Psoas muscle (tissue), 8 donors: ENCODE results near the gene NSMCE3. TPM values are rescaled to one million over a fixed set of nuclear protein-coding genes. Genes with fewer than 3 reads are reported as not detected.

ENCODE experiments used
- ATAC-seq, 4 donors: fragments of 200-7000 bp; cut with Tn5 transposase; one replicate each; pipeline ENCODE4 v1.9.1; 2020; ENCODE audit warnings: moderate library complexity in 3 of 4, mild to moderate bottlenecking in 2 of 4
- DNase-seq, 2 donors: peaks; one replicate each; pipeline ENCODE4 v3.0.0-alpha.2; 2020
- H3K27ac ChIP-seq: fragments of 200-600 bp; one replicate; pipeline ENCODE4 v1.8.0; 2022
- H3K27me3 ChIP-seq, 3 donors: fragments of 200-600 bp in 1 of 3; one replicate each; pipeline versions ENCODE4 v1.6.1 to v1.8.0; 2013 to 2022; ENCODE audit warnings: low read length in 2 of 3, mild to moderate bottlenecking in 2 of 3, moderate library complexity in 1 of 3; ENCODE audit not compliant: insufficient read depth in 3 of 3
- H3K36me3 ChIP-seq, 2 donors: fragments of 200-600 bp in 1 of 2; one replicate each; pipeline versions ENCODE4 v1.6.1 to v1.8.0; 2013 to 2022; ENCODE audit warnings: low read depth in 1 of 2, mild to moderate bottlenecking in 1 of 2, moderate library complexity in 1 of 2; ENCODE audit not compliant: insufficient read depth in 1 of 2
- H3K4me1 ChIP-seq: fragments of 200-600 bp; one replicate; pipeline ENCODE4 v1.8.0; 2022
- H3K4me3 ChIP-seq: fragments of 200-600 bp; one replicate; pipeline ENCODE4 v1.8.0; 2022; ENCODE audit warnings: mild to moderate bottlenecking
- H3K9me3 ChIP-seq: fragments of 200-600 bp; one replicate; pipeline ENCODE4 v1.8.0; 2022
- WGBS, 3 donors: extraction: QIAGEN DNeasy Blood & Tissue Kit; methylation state at CpG; one replicate each; pipeline versions ENCODE4 v1.1.6 to v1.1.7; 2013; 5-methylcytosine and 5-hydroxymethylcytosine counted together
- intact Hi-C, 2 donors: fragments of 100-400 bp; cut with DNase I; formaldehyde crosslinking; loops; one replicate each; pipeline versions ENCODE4 v1.11.0 to v1.14.2; 2022
- polyA plus RNA-seq, 3 donors: library from polyadenylated mRNA; stranded (reverse); fragments of 200-250 nt; gene quantifications; one replicate each; pipeline ENCODE4 v1.2.3, GENCODE V29; 2013
- total RNA-seq, 4 donors: library from RNA; stranded (reverse); fragmentation: NEBNext Ultra II Directional in 2 of 4; extraction: Animal tissue kit (Norgen Biotek cat#: 25700) in 2 of 4; gene quantifications; one replicate each; pipeline versions ENCODE4 v1.2.1 to v1.2.4, GENCODE V29; 2021 to 2023
- TF ChIP-seq, protein P1 (sequence below): fragments of 200-600 bp; IDR thresholded peaks from one replicate; pipeline ENCODE4 v1.8.0; 2022; ENCODE audit warnings: antibody characterized with exemption
- donor health status: healthy with polysubstance abuse.
- donor health status: DM: no; HTN: no; CAD: no; lungs with moderate emphysema.
- donor health status: Bipolar disorder and iron deficiency.
- donor health status: healthy.
- donor health status: DM: yes; HTN: yes; CAD: no.
- donor health status: DM: no; HTN: no; CAD: no.
- donor health status: DM: no; HTN: no; CAD: no.
- donor health status: DM: yes; HTN: yes; CAD: no.

The NSMCE3 gene
- total and polyA plus RNA-seq, 7 donors = 4.6 to 6.5 (median 5.5) TPM

DNA sequence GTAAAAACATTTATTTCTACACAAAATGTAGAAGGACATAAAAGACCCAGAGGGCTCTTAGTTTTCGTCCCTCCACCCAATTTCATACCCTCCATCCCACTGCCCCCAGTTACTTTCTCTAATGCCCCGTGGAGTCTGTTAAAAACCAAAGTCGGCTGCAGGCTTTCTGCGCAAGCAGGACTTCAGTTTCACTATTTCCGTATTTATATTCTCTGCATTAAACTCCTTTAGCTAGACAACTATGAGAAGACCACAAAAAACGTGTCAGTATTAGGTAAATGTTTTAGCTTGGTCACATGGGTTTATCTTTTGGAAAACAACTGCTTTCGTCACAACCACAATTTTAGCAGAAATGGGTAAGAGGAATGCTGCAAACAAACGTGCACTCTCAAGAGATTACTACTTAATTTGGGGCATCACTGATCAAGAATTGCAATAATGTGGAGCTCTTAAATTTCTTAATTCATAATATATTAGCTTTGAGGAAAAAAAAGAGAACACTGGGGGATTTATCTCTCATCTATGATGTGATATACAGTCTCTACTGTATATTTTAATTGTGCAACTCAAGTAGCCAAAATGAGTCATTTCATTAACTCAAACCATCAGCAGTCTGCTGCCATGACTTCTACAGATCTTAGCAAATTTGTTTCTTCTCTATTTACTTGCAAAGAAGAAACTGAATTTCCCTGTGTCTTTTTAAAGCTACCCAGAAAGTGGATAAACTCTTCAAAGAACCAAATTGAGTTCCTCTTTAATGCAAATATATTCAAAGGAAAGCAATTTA is 740 bp upstream of the NSMCE3 start:
- TF ChIP-seq, protein P1, sequence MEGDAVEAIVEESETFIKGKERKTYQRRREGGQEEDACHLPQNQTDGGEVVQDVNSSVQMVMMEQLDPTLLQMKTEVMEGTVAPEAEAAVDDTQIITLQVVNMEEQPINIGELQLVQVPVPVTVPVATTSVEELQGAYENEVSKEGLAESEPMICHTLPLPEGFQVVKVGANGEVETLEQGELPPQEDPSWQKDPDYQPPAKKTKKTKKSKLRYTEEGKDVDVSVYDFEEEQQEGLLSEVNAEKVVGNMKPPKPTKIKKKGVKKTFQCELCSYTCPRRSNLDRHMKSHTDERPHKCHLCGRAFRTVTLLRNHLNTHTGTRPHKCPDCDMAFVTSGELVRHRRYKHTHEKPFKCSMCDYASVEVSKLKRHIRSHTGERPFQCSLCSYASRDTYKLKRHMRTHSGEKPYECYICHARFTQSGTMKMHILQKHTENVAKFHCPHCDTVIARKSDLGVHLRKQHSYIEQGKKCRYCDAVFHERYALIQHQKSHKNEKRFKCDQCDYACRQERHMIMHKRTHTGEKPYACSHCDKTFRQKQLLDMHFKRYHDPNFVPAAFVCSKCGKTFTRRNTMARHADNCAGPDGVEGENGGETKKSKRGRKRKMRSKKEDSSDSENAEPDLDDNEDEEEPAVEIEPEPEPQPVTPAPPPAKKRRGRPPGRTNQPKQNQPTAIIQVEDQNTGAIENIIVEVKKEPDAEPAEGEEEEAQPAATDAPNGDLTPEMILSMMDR = no peak

GRCh38 chr15:29268706-29269484 is 727 bp downstream of the NSMCE3 start:
- WGBS, 3 donors = 3 to 4% (median 4%) methylated on average over 35 of the region's 35 CpGs
- H3K4me1 ChIP-seq = peaks cover 23% of the 10 kb centered on the region
- ATAC-seq (peak; percentile 45 to 54 (median 52)), DNase-seq (peak; percentile 27 to 59)
- no peaks in the 10 kb centered on the region for H3K9me3 ChIP-seq
- TF ChIP-seq, protein P1 = no peak
- H3K27me3 ChIP-seq = no peaks in the 10 kb centered on the region
- no peaks in the 10 kb centered on the region for H3K36me3 ChIP-seq
- intact Hi-C loops = no loop called here
- peak overlapping the region; percentile 95 for H3K4me3 ChIP-seq
- H3K27ac ChIP-seq = peak overlapping the region; percentile 94

More for the DNA sequence above, 740 bp upstream of the NSMCE3 start:
- intact Hi-C loops = loop anchor here in 1 of 2 donors (10.0 kb wide), 1 partner anchor 126 kb away; no protein-coding TSS in a partner anchor
- Histone ChIP-seq H3K4me1 (peaks cover 23% of the 10 kb centered on the region), H3K27me3 (no peaks in the 10 kb centered on the region), H3K36me3 (no peaks in the 10 kb centered on the region), H3K27ac (peak overlapping the region; percentile 94), H3K9me3 (no peaks in the 10 kb centered on the region), H3K4me3 (peak overlapping the region; percentile 95)
- no peak for DNase-seq
- no peak for ATAC-seq
- 1 to 3% (median 1%) methylated on average over 8 of the region's 8 CpGs for WGBS, 3 donors

GRCh38 chr15:29266052-29266582 is 3.5 kb downstream of the NSMCE3 start:
- Histone ChIP-seq H3K27ac (no peak overlapping the region), H3K27me3 (no peaks in the 10 kb centered on the region), H3K36me3 (no peaks in the 10 kb centered on the region), H3K4me3 (peak overlapping the region; percentile 95), H3K4me1 (peaks cover 23% of the 10 kb centered on the region), H3K9me3 (no peaks in the 10 kb centered on the region)
- intact Hi-C loops = no loop called here
- TF ChIP-seq, protein P1 = no peak
- WGBS, 3 donors = 89 to 92% (median 91%) methylated on average over 1 of the region's 1 CpG
- ATAC-seq = no peak
- DNase-seq = no peak

GRCh38 chr15:29263289-29263688 is 6.3 kb downstream of the NSMCE3 start:
- ATAC-seq (no peak), DNase-seq (no peak)
- Histone ChIP-seq H3K36me3 (no peaks in the 10 kb centered on the region), H3K27ac (no peak overlapping the region), H3K4me3 (no peak overlapping the region), H3K4me1 (peaks cover 14% of the 10 kb centered on the region), H3K27me3 (no peaks in the 10 kb centered on the region), H3K9me3 (no peaks in the 10 kb centered on the region)
- TF ChIP-seq, protein P1 = no peak
- intact Hi-C loops = no loop called here
- WGBS, 3 donors = 81 to 89% (median 87%) methylated on average over 3 of the region's 3 CpGs
